Right ventricle myocardium inferior (tissue), 1 donor: ENCODE data around the gene ZNF474. TPM values are rescaled to one million over a fixed set of nuclear protein-coding genes. Genes with fewer than 3 reads are reported as not detected.

Experiments used
- ATAC-seq: fragments of 200-7000 bp; cut with Tn5 transposase; one replicate; pipeline ENCODE4 v1.9.1; 2020; ENCODE audit warnings: mild to moderate bottlenecking, moderate library complexity
- DNase-seq: peaks from one replicate; pipeline ENCODE4 v3.0.0; 2021; ENCODE audit errors: missing footprints
- intact Hi-C: fragments of 100-400 bp; cut with DNase I; formaldehyde crosslinking; loops from one replicate; pipeline ENCODE4 v1.11.0; 2022
- total RNA-seq: library from RNA; stranded (reverse); fragmentation: NEBNext Ultra II Directional; extraction: Animal tissue kit (Norgen Biotek cat#: 25700); gene quantifications from one replicate; pipeline ENCODE4 v1.2.1, GENCODE V29; 2021
- donor health status: DM: no; HTN: yes; CAD: no; lungs with severe emphysema.

Gene ZNF474
- total RNA-seq, 1 donor from 2014 or later, result not detected

DNA sequence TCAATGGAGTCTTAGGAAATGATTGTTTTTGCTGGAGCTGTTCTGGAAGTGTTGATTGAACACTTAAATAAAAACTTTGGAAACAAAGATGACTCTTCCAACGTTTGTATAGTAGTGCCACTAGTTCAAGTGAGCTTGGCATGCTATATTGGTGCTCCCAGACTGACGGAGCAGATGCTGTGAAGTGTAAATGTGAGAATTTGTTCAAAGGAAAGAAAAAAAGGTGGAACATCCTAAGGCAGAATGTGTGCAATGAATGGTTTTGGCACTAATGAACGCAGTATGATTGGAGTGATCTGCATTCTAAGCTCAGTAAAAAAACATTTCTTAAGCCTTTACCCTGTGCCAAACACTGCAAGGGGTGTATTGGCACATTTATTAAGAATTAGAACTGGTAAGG lies 69.8 kb downstream of the ZNF474 start:
- no peak for DNase-seq
- intact Hi-C loops, result loop anchor here (10.0 kb wide), 2 partner anchors 296 to 1146 kb away; no protein-coding TSS in a partner anchor

DNA sequence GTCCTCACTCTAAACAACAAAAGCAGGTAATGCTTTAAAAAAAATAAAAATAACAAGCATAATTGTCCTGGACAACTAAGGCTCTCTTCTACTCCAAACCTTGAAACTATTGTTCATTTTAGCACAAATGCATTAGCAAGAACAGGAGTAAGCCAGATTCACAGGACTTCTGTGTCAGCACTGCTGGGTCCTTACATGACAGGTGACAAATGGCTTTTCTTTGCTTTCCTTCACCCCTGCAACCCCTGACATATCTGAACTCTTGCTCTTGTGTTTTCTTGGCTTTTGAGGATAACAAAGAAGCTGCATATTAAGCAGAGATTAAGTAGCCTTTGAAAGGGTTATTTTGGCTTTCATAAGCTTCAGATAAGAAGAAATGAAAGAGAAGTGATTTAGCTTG lies 71.1 kb downstream of the ZNF474 start:
- ATAC-seq (no peak), DNase-seq (no peak)
- intact Hi-C loops, result no loop called here

More for the DNA sequence above, 69.8 kb downstream of the ZNF474 start:
- ATAC-seq, result no peak

DNA sequence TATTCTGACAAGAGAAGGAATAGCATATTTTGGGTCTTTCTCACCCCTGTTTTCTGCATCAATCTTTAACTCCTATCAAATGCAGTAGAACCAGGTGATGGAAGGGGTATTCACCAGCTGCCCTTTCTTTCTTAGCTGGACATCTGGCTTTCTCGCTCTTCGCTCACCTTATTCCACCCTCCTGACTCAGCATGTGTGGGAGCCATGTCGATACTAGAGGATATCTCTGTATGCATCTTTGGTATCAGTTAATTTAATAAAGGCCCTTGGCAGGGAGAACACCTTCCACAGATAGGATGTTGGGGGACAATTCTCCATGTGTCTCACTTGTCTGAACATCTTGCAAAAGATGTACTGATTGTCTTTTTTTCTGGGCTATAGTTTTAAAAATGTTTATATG lies 71.5 kb downstream of the ZNF474 start:
- intact Hi-C loops, result no loop called here
- DNase-seq (no peak), ATAC-seq (no peak)

DNA sequence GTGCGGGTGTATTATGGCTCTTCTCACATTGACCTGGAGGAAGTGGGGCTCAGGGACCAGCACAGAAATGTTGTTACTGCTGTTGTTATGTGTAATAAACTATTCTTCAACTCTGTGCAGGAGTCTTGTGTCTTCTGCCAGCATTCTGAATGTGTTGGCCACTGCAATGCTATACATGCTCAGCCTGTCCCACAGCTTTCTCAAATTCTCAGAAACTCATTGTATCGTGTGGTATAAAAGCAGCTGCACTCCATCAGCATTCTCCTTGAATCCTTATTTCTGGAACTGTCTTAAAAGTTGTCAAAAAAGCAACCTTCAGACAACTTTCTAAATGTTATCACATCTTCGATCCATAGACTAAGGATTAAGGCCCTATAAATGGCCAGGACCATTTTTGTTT lies 72.0 kb downstream of the ZNF474 start:
- no peak for ATAC-seq
- DNase-seq, result no peak
- intact Hi-C loops, result no loop called here

DNA sequence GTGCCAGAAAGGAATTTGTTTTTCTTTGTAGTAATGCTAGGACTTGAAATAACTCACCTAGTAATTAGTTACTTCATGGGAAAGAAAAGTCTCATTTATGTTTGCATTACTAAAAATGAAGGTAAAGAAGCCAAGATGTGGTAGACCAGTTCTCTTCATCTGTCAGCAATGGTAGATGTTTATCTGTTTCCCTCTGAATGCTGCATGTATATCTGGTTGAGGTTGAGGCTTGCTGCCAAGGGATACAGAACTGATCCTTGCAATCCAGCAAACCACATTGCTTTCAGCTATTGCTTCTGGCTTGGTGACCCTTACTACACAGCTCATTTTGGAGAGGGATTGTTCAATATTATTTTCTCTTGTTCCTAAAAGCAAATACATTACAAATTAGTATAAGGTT lies 73.6 kb downstream of the ZNF474 start:
- DNase-seq (no peak), ATAC-seq (no peak)
- intact Hi-C loops, result no loop called here

Other genes starting within 250 kb of the ZNF474 start
- 7.6 TPM for gene SRFBP1, start 167.6 kb upstream of the ZNF474 start, total RNA-seq
- 5.0 TPM for gene LOX, start 51.3 kb upstream of the ZNF474 start, total RNA-seq
- gene SNCAIP, start 182.7 kb downstream of the ZNF474 start, total RNA-seq, result 1.7 TPM